ENCODE results near the gene OR10P1. TPM values are rescaled to one million over a fixed set of nuclear protein-coding genes. Genes with fewer than 3 reads are reported as not detected.

OR10P1 gene
- total RNA-seq, 1 experiment from 2014 or later, result not detected

DNA sequence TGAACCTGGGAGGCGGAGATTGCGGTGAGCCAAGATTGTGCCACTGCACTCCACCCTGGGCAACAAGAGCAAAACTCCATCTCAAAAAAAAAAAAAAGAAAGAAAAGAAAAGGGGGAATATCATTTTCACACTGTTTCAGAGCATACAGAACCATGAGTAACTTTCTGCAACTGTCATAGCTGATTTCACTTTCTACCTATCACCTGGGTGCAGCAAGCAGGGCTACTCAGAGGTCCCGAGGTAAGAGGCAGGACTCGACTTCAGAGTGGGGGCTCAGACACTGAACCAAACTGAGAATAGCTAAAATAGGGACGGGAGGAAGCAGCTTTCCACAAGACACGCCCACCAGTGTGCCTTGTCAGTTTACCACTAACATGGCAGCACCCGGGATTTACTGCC lies 29.8 kb downstream of the OR10P1 start:
- no TSS peak for BruUV-seq (replicated peaks)
- POLR2A ChIA-PET (ENCODE audit: unreplicated experiment), result interaction anchor here (0.5 kb wide), 1 partner anchor 22 kb away, joined by 3 read pairs; no protein-coding TSS in a partner anchor
- H3K79me2 ChIP-seq (ENCODE audit: low read length), result no peaks in the 10 kb centered on the region
- ATAC-seq (no peak), DNase-seq (no peak)
- H3K9me2 ChIP-seq (replicated peaks; ENCODE audit: low read length), result no peaks in the 10 kb centered on the region
- H3K9ac ChIP-seq (ENCODE audit: low read length), result no peak overlapping the region
- H3K4me2 ChIP-seq (ENCODE audit: low read length), result no peak overlapping the region
- H3K4me1 ChIP-seq (ENCODE audit: insufficient read depth, low read length), result no peaks in the 10 kb centered on the region
- no peak overlapping the region for H2AFZ ChIP-seq (ENCODE audit: low read length)
- no peaks in the 10 kb centered on the region for H4K20me1 ChIP-seq (ENCODE audit: low read length)
- no peak overlapping the region for H3K27ac ChIP-seq (ENCODE audit: low read length)
- no peaks in the 10 kb centered on the region for H3K9me3 ChIP-seq (ENCODE audit: low read length)
- intact Hi-C loops (cut with micrococcal nuclease), result no loop called here
- TF ChIP-seq EZH2 (IDR thresholded peaks at IDR 0.05; ENCODE audit: low read length, unreplicated experiment), result no peak
- no peak for TF ChIP-seq EZH2phosphoT487 (IDR thresholded peaks at IDR 0.05; ENCODE audit: borderline replicate concordance, low read length)
- no peaks in the 10 kb centered on the region for H3K27me3 ChIP-seq (ENCODE audit: low read length)
- H3F3A ChIP-seq (ENCODE audit: low read length, unreplicated experiment), result no peaks in the 10 kb centered on the region
- no peaks in the 10 kb centered on the region for H3K36me3 ChIP-seq (ENCODE audit: low read depth, low read length)
- CTCF ChIA-PET, result no interaction called here
- no peak overlapping the region for H3K4me3 ChIP-seq (ENCODE audit: low read length)

DNA sequence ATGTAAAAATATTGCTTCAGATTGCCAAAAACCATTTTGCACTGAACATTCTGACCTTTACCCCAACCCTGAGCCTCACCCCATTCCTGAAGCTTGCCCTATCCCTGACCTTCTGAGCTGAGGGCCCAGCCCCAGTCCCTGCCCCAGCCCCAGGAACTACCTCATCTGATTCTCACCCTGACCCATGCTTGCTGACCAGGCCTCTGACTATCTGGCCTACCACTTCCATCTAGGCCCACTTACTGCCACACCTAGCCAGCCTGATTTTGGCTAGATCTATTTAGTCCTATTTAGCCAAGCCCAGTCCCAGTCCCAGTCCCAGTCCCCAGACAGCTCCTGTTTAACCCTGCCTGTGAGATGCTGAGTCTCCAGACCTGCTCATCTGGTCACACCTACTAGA lies 33.6 kb downstream of the OR10P1 start:
- Histone ChIP-seq H4K20me1 (ENCODE audit: low read length) (no peaks in the 10 kb centered on the region), H3F3A (ENCODE audit: low read length, unreplicated experiment) (no peaks in the 10 kb centered on the region), H3K4me3 (ENCODE audit: low read length) (no peak overlapping the region), H3K9me2 (replicated peaks; ENCODE audit: low read length) (0 out of 2 replicates have a peak, but pooled peaks cover 3% of the 10 kb centered on the region), H3K79me2 (ENCODE audit: low read length) (no peaks in the 10 kb centered on the region), H3K9me3 (ENCODE audit: low read length) (no peaks in the 10 kb centered on the region), H2AFZ (ENCODE audit: low read length) (no peak overlapping the region), H3K4me1 (ENCODE audit: insufficient read depth, low read length) (no peaks in the 10 kb centered on the region), H3K4me2 (ENCODE audit: low read length) (no peak overlapping the region), H3K9ac (ENCODE audit: low read length) (no peak overlapping the region), H3K36me3 (ENCODE audit: low read depth, low read length) (no peaks in the 10 kb centered on the region), H3K27ac (ENCODE audit: low read length) (no peak overlapping the region), H3K27me3 (ENCODE audit: low read length) (no peaks in the 10 kb centered on the region)
- ATAC-seq (no peak), DNase-seq (no peak)
- CTCF ChIA-PET, result no interaction called here
- intact Hi-C loops (cut with micrococcal nuclease), result no loop called here
- POLR2A ChIA-PET (ENCODE audit: unreplicated experiment), result no interaction called here
- no peak for TF ChIP-seq EZH2phosphoT487 (IDR thresholded peaks at IDR 0.05; ENCODE audit: borderline replicate concordance, low read length)
- TF ChIP-seq, protein P1, sequence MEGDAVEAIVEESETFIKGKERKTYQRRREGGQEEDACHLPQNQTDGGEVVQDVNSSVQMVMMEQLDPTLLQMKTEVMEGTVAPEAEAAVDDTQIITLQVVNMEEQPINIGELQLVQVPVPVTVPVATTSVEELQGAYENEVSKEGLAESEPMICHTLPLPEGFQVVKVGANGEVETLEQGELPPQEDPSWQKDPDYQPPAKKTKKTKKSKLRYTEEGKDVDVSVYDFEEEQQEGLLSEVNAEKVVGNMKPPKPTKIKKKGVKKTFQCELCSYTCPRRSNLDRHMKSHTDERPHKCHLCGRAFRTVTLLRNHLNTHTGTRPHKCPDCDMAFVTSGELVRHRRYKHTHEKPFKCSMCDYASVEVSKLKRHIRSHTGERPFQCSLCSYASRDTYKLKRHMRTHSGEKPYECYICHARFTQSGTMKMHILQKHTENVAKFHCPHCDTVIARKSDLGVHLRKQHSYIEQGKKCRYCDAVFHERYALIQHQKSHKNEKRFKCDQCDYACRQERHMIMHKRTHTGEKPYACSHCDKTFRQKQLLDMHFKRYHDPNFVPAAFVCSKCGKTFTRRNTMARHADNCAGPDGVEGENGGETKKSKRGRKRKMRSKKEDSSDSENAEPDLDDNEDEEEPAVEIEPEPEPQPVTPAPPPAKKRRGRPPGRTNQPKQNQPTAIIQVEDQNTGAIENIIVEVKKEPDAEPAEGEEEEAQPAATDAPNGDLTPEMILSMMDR (conservative IDR thresholded peaks at IDR 0.05; ENCODE audit: low read depth, low read length), result no peak
- TF ChIP-seq EZH2 (IDR thresholded peaks at IDR 0.05; ENCODE audit: low read length, unreplicated experiment), result no peak
- no TSS peak for BruUV-seq (replicated peaks)

DNA sequence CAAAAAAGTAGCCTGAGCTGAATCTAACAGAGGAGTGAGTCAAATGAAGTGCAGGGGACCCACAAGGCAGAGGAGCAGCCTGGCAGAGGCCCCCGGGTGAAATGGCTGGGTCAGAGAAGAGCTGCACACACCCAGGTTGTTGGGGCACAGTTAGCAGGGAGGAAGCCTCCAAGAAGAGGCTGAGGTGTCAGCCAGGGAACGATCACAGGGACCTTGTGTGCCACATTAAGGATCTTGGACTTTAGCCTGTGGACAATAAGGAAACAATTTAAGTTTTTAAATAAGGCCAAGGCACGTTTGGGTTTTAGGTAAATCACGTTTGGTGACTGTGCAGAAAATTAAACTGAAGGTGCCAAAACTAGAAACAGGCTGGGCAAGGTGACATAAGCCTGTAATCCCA lies 35.1 kb downstream of the OR10P1 start:
- no peaks in the 10 kb centered on the region for H3K27me3 ChIP-seq (ENCODE audit: low read length)
- no peak overlapping the region for H3K4me2 ChIP-seq (ENCODE audit: low read length)
- H2AFZ ChIP-seq (ENCODE audit: low read length), result no peak overlapping the region
- H3K9me3 ChIP-seq (ENCODE audit: low read length), result no peaks in the 10 kb centered on the region
- no peak overlapping the region for H3K9ac ChIP-seq (ENCODE audit: low read length)
- no peak for DNase-seq
- no peak overlapping the region for H3K27ac ChIP-seq (ENCODE audit: low read length)
- ChIA-PET CTCF (no interaction called here), POLR2A (ENCODE audit: unreplicated experiment) (no interaction called here)
- no peak for TF ChIP-seq EZH2phosphoT487 (IDR thresholded peaks at IDR 0.05; ENCODE audit: borderline replicate concordance, low read length)
- TF ChIP-seq, protein P1 (conservative IDR thresholded peaks at IDR 0.05; ENCODE audit: low read depth, low read length), result no peak
- TF ChIP-seq EZH2 (IDR thresholded peaks at IDR 0.05; ENCODE audit: low read length, unreplicated experiment), result no peak
- no peaks in the 10 kb centered on the region for H3K4me1 ChIP-seq (ENCODE audit: insufficient read depth, low read length)
- H3K4me3 ChIP-seq (ENCODE audit: low read length), result no peak overlapping the region
- no peaks in the 10 kb centered on the region for H4K20me1 ChIP-seq (ENCODE audit: low read length)
- no TSS peak for BruUV-seq (replicated peaks)
- H3K36me3 ChIP-seq (ENCODE audit: low read depth, low read length), result no peaks in the 10 kb centered on the region
- no peak for ATAC-seq
- 0 out of 2 replicates have a peak, but pooled peaks cover 3% of the 10 kb centered on the region for H3K9me2 ChIP-seq (replicated peaks; ENCODE audit: low read length)
- H3K79me2 ChIP-seq (ENCODE audit: low read length), result no peaks in the 10 kb centered on the region
- no peaks in the 10 kb centered on the region for H3F3A ChIP-seq (ENCODE audit: low read length, unreplicated experiment)
- intact Hi-C loops (cut with micrococcal nuclease), result no loop called here
